Activated T-cell treated with anti-CD3 and anti-CD28 coated beads, Interleukin-2, amount 50 U/mL, for 1 hour (primary cell): ENCODE results near the gene MR1.

Experiments used
- DNase-seq: peaks from one replicate; pipeline ENCODE4 v3.0.0-alpha.2; 2020

Gene MR1

DNA sequence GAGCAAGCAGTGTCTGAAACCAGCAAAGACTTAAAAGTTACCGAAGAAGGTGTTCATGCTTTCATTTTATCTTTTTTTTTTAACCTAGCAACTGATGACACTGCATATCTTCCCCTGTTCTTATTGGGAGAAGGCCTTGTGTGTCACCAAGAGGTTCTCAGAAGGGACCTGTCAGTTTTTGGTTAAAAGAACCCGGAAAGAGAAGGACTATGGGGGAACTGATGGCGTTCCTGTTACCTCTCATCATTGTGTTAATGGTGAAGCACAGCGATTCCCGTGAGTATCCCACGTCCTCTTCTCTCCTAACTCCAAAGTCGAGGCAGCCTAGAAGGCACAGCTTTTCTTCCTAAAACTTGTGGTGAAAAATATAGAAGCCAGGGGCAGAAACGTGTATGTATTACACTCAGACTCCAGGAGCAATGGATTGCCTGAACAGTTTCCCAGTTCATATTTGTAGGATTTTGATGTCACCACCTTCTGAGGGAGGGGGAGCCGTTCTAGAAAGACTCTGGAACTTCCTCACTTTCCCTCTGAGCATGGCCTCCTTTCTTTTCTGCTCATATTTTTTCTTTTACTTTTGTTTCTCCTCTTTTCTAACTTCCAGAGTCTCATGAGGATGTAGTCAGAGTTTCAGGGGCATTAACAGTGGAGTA lies at the start of gene MR1:
Gene MR1 (plus strand): TSS at position 185 of the 653 bp plus-strand sequence. CDS start 25 bp downstream, at position 210.
- no peak for DNase-seq

DNA sequence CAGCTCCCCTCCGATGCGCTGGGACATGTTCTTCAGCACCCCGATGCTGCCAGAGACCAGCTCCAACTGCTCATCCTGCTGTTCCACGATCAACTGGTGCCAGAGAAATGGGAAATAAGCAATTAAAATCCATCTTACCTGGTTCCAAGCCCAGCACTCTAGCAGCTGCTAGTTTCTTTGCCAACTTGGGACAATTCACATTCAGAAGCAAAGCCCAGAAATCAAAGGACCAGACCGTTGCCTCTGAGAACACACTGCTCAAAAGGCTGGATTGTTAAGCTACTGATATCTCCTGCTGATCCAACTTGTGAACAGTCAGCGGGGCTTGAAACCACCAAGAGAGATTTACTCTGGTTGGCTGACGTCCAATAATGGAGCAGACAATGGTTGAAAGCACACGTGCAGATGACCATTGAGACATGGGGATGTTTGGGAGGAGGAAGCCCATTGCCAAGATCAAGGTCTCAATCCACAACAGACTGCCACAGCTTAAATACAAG lies 45.5 kb upstream of the MR1 start:
- DNase-seq = no peak

DNA sequence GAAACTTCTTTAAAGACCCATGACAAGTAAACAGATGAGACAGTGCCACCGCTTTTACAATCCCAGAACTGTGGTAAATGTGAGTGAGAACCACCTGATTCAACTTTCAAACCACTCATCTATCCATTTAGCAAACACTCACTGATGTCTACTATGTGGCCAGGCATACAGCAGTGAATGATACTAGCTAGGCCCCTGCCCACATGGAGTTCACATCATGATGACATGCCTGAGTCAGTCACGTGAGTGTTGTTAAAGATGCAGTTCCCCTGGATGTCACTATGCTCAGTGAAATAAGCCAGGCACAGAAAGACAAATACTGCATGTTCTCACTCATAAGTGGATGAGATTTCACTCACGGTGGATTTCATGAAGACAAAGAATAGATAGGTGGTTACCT lies 39.5 kb upstream of the MR1 start:
- DNase-seq = no peak

DNA sequence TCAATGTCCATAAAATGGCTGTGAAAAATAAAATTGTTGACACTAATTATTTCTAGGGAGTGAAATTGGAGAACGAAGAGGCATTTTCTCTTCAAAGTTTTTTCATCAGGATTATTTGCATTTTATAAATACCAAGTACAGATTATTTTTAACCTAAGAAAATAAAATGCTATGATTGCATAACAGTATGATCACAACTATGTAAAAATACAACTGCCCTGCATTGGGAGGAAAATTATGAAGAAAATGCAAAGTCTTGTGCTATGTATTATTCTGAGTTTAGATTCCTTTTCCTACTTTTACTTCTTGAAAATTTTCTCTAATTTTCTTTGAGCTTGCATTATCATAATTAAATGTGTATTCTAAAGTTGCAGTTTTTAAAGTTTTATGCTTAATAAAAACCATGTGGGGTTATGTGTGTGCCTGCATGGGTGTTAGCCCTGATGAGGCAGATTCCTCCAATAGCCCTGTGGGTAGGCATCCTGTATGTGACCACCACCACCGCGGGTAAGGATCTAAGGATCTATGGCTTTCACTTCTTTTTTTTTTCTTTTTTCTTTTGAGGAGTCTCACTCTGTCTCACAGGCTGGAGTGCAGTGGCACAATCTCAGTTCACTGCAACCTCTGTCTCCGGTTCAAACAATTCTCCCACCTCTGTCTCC lies 35.8 kb upstream of the MR1 start:
- DNase-seq = no peak

DNA sequence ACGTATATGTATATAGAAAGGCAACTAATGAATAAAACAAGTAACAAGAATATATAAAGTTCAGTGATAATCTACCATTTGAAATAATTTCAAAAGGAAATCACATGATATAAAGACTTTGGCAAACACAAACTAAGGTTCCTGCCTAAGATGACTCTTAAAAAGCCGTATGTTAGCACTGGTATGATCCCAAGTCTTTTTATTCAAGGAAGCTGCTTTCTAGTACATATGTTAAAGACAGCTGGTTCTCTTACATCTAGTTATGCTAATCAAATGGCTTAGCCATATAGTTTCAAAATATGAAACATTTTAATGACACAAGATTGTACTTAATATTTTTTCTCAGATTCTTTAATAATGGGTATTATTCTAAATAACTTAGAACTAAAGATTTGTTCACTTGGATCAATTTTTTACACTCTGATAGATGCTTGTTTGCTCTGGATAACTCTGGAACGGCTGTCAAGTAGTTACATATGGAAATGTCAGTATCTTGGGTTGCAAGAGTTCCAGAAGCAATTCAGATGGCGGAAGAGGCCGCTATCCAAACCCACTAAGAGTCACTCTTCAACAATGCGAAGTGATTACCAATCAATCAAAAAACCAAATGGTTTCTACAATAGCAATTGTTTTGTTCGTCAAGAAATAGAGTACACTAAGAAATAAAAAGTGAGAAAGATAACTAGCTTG lies 32.5 kb upstream of the MR1 start:
- DNase-seq = no peak

DNA sequence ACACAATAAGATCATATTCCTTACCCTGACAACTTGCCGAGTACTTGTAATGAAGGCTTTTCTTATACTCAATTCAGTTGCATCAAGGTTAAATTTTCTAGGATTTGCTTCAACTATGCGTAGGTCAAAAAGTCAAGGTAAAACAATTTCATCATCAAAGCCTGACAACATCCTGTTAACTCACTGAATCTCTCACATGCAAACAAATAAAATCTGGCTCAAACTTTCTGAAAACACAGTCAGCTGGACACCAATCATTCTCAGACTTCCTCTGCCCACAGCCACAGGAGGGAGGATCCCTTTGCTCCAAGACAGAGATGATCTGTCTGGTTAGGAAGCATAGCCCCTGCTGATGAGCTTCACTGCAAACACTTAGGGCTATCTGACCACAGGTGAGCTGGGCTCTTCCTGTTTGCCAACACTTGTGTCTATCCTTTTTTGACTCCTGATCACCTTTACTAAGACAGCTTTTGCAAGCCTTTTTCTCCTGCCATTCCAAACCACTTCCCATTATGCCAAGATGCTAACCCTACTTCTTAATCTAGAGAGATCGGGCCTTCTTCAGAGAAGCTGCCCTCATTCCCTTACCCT lies 31.1 kb upstream of the MR1 start:
- no peak for DNase-seq

DNA sequence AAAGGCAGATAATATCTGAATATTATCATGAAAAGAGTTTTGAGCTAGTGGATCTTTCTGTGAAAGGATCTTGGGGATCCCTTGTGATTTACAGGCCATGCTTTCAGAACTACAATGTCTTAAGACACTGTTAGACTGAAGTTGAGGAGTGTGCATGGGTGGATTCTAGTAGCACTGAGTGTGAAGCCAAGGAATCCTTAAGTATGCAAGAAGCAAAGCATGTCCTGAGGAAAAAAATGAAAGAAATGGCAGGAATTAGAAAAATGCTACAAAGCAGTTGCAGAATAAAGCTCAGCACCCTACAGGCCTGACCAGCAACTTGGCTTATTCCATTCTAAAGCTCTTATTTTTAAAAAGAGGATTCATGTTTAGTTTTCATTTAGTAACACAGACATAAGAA lies 23.0 kb upstream of the MR1 start:
- no peak for DNase-seq

DNA sequence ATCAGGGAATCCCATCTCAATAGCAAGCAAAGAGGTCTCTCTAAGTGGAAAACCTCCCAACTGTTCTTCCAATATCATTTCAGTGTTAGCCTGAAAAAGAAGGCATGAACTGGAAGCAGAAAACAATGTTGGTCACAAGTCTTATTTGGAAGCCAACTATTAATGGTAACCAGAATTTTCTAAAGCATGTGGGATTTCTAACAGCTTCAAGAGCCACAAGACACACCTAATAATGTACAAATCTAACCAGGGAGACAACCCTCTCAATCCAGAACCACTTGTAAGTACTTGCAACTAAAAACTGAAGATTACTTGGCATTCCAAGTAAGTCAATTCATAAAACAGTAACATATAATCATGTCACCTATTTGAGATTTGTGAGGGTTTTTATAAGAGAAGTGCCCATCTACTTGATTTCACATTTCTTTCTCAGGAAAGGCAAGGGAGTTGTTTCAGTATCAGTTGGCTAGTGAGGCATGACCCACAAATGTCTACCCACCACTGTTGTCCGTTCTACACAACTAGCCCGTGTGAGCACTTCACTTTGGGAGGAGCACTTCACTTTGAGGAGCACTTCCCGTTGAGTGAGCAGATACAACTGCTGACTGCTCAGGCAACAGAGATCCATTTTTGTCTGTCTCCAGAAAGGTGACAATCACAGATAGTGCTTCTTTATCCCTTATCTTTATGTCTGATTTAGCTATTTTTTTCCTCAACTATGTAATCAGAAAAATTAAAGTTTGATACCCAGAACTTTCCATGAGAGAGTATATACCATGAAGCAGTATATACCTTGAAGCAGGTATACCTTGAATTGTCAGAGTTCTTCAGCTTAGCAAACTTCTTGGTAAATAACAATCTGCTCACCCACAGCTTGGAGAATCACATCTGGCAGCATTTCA lies 22.2 kb upstream of the MR1 start:
- DNase-seq = no peak

DNA sequence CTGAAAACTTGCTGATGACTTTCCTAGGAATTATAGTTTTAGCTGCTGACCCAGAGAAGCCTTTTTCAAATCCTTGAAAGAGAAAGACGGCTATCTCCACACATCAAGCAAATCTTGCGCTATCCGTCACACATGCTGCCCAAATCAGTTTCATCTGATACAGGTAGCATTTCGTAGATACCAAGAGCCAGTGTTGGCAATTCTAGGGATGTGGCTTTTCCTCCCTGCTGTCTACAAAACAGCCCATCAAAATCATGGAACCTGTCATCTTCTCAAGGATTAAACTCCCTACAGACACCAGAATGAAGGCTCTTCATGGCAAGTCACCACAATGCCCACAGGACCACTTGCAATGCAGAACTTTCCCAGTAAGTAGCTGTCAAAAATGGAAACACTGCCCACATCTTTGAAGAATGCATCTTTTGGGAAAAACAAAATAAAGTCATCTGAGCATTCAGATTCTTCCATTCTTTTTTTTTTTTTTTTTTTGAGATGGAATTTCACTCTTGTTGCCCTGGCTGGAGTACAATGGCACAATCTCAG lies 21.5 kb upstream of the MR1 start:
- DNase-seq = no peak

DNA sequence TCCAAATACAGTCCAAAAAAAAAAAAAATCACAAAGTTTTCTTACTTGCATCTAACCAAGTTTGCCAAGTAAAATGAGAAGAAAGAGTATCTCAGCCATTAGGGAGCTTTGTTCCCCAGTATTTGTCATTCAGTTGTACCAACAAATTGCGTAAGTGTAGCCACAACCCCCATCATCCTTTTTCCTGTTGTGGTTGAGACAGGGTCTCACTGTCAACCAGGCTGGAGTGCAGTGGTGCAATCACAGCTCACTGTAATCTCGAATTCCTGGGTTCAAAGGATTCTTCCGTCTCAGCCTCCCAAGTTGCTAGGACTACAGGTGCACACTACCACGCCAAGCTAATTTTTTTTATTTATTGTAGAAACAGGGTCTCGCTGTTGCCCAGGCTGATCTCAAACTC lies 20.6 kb upstream of the MR1 start:
- no peak for DNase-seq

DNA sequence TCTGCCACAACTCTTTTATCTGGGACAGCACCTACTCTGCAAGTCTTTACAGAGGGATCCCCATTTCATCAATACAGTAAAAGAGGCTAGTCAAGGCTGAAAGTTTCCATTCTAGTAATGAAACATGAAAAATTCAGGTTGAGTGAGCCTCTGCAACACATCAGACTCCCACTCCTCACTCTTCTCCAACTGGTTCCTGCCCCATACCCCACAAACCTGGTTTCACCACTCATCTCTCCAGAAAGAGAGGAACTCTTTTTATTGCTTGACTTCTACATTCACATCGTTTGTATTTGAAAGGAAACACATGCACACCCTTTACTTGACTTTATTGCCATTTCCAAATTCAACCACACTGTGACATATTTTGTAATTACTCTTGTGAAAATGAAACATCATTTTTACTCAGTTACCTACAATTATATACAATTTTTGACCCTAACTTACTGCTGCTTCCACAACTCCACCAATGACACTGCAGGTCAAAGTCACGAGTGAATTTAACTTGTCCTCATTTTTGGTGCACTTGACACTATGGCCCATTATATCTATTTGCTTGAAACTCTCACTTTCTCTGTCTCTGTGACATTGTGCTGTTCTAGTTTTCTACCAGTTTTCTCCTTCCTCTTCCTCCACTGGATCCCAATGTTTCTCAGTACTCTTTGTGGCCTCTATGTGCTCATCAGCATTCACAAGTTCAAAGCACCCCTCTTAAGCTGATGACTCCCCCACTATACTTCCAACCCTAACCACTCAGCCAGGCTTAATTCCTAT lies 19.1 kb upstream of the MR1 start:
- no peak for DNase-seq

DNA sequence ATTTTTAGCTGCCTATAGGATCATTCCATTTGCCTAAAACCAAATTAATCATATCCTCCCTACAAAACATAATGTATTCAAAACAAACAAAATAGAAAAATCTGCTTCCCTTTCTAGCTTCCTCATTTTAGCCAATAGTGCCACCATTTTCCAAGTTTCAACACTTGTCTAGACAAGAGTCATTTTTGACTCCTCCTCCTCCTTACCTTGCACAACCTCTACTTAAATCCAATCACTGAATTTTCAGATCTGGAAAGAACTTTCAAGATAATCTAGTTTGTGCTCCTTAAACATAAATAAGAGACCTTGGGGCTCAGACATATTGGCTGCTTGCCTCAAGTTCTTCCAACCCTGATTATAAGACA lies 18.6 kb upstream of the MR1 start:
- DNase-seq = no peak

DNA sequence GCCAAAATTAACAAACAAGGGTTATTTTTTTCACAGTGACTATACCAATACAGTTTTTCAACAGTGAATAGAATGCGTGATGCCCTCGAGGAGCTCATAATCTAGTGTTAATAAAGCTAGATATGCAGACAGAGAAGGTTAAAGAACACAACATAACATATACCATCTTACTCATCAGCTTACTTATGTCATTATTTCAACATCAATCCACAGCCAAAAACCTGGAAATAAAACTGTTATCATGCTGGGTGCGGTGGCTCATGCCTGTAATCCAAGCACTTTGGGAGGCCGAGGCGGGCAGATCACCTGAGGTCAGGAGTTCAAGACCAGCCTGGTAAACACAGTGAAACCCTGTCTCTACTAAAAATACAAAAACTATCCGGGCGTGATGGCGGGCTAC lies 17.2 kb upstream of the MR1 start:
- no peak for DNase-seq

DNA sequence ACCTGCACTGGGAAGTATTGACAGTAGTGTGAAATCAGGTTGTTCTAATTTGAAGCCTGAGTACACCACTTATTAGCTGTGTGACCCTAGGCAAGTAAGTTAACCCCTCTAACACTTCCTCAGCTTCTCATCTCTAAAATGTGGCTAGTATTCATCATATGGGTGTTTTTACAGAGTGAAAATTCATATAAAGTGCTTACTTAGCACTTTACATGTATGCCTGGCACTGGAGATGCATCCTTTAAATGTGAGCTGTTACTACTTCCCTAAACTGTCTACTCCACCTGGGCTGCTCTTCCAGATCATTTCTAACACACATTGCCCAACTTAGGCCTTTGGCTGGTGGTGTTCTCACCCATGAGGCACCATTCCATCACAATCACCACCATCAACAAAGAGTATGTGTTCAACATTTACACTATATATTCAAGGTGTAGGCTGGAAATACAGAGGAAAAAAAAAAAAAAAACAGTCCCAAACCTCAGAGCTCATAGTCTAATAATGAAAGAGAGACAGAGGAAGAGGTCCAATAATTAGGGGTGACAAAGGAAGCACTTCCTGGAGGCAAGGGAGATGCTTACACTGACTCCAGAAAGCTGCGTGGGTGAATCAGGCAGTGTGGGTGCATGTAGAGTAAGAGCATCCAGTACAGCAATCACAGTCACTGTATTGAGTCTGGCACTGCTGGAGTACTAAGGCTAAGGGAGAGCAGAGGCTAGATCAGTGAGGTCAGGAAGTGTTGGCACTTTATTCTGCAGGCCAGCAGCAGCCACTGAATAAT lies 14.7 kb upstream of the MR1 start:
- DNase-seq = no peak

DNA sequence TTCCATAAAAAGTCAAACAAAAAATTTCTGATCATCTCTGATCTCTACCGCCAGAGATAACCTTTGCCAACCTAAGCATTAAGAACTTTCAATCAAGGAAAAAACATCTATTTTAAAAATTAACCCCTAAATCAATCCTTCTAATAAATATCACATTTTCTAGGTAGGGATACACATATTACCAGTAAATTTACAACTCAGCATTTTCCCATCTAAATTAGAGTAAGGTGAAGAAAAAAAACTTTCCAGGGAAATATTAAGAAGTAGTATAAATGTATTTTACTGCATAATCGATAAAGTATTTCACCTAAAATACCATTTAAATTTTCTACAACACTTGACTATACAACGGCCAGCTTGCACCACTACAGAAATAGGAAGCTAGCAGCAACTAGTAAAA lies 12.6 kb upstream of the MR1 start:
- no peak for DNase-seq

DNA sequence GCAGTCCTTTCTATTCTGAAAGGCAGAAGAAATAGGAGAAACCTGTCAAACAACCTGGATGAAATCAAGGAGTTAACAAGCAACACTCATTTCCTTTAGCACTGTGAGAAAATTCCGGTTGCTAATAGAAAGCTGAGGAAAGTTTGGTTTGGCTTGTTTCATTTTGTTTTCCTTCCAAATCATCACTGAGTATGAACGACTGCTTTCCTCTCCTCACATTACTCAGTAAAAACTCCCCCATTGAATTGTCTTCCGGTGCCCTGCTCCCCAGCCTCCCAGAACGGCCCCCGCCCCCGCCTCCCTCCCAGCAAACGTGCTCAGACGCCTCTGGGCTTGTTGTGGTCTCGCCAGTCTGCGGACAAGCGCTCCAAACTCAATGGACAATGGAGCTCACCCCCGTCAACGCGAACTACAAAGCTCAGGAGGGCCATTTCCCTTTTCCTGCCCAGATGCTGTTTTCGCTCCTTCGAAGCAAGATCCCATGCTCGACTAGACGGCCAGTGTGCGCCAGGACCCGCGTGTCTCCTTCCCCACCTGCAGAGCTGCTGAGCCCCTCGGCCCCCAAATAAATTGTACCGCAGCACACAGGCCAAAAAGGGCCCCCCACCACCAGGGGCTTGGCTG lies 11.9 kb upstream of the MR1 start:
- peak; percentile 59 for DNase-seq

DNA sequence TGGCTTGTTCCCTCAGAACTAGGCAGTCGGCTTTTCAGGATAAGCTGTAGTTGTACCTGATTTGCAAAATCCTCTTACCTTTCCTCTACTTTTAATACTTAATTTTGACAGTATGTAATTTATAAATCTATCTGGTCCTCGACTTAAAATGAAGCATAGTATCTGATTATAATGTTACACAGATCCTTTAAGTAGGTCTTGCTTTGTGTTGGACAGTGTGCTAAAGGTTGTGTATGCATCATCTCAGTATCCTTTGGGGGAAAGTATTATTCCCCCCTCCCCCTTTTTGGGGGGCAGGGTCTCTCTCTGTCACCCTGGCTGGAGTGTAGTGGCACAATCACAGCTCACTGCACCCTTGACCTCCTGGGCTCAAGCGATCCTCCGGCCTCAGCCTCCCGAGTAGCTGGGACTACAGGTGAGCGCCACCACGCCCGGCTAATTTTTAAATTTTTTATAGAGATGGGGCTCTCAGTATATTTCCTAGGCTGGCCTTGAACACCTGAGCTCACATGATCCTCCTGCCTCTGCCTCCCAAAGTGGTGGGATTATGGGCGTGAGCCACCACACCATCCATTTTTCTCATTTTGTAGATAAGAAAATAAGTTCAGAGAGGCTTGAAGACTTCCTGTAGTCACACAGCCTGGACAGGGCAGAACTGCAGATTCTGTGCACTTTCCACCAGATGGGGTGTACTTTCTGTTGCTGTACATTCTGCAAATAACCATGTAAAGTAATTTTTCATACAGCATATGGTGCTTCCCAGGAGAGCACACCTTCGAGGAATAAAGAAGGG lies 10.3 kb upstream of the MR1 start:
- DNase-seq = no peak

DNA sequence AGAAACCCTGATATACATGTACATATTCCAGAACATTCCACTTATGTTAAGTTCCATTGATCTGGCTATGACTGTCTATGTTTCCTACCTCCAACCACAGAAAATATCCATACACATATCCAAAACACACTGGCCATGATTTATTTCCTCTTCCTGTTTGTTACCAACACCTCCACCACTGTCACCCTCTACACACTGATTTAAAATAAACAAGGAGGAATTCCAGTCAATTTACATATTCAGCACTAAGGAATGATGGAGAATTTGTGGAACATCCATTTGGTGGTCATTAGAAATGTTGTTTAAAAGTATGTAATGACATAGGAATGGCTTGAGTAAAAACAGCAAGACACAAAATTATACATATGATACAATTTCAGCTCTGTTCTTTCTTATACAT lies 5.6 kb upstream of the MR1 start:
- DNase-seq = no peak

DNA sequence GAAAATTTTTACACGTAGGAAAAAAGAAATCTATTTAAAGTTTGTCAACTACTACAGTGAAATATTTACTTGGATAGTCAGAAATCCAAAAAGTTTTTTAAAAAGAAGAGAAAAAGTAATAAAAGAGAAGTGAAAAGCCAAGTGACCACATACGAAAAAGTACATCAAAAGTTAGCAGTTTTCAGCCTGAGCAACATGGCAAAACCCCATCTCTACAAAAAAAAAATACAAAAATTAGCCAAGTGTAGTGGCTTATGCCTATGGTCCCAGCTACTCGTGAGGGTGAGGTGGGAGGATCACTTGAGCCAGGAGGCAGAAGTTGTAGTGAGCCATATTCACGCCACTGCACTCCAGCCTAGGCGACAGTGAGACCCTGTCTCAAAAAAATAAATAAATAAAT lies 5.2 kb upstream of the MR1 start:
- no peak for DNase-seq

DNA sequence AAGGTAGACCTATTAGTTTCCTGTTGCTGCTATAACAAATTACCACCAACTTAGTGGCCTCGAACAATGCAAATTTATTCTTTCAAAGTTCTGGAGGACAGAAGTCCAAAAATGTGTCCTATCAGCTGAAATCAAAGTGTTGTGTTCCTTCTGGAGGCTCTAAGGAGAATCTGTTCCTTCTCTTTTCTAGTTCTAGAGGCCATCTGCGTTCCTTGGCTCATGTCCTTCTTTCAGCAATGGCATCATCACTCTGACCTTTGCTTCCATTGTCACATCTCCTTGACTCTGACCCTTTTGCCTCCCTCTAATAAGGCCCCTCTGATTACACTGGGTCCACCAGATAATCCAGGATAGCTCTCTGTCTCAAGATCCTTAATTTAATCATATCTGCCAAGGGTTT lies 1.2 kb upstream of the MR1 start:
- no peak for DNase-seq
